Muscle layer of colon (tissue), 2 donors: ENCODE results near the gene FILIP1.
A peak's percentile ranks its signal among the peaks of the same experiment; 100 is the strongest.

Experiments
- H3K27ac ChIP-seq: one replicate; pipeline ENCODE4 v1.7.0; 2013; ENCODE audit warnings: low read depth, mild to moderate bottlenecking, low read length, moderate library complexity
- H3K27me3 ChIP-seq, 2 donors: one replicate each; pipeline ENCODE4 v1.7.0; 2013; ENCODE audit warnings: low read length in 2 of 2, mild to moderate bottlenecking in 2 of 2; ENCODE audit not compliant: insufficient read depth in 2 of 2, control insufficient read depth in 1 of 2
- H3K36me3 ChIP-seq: one replicate; pipeline ENCODE4 v1.7.0; 2013; ENCODE audit warnings: mild to moderate bottlenecking, low read length; ENCODE audit not compliant: insufficient read depth
- H3K4me1 ChIP-seq: one replicate; pipeline ENCODE4 v1.7.0; 2013; ENCODE audit warnings: mild to moderate bottlenecking, low read length; ENCODE audit not compliant: insufficient read depth
- H3K4me3 ChIP-seq, 2 donors: one replicate each; pipeline ENCODE4 v1.7.0; 2013; ENCODE audit warnings: low read length in 2 of 2, low read depth in 1 of 2, mild to moderate bottlenecking in 1 of 2, moderate library complexity in 1 of 2
- H3K9ac ChIP-seq: one replicate; pipeline ENCODE4 v1.7.0; 2013; ENCODE audit warnings: low read length
- H3K9me3 ChIP-seq: one replicate; pipeline ENCODE4 v1.7.0; 2013; ENCODE audit warnings: mild to moderate bottlenecking, low read length
- donor health status: abdominal sarcoma.
- donor health status: Adenocarcinoma of cecum.

The FILIP1 gene

GRCh38 chr6:75301088-75301487 is 192.5 kb downstream of the FILIP1 start:
- no peaks in the 10 kb centered on the region for H3K9me3 ChIP-seq

GRCh38 chr6:75300531-75300855 is 193.1 kb downstream of the FILIP1 start:
- H3K9me3 ChIP-seq = no peaks in the 10 kb centered on the region
- H3K27ac ChIP-seq = no peak overlapping the region
- peaks cover 37% of the 10 kb centered on the region for H3K4me1 ChIP-seq
- no peak overlapping the region for H3K9ac ChIP-seq
- H3K36me3 ChIP-seq = no peaks in the 10 kb centered on the region
- no peak overlapping the region for H3K4me3 ChIP-seq
- no peaks in the 10 kb centered on the region for H3K27me3 ChIP-seq

More at GRCh38 chr6:75301088-75301487, 192.5 kb downstream of the FILIP1 start:
- Histone ChIP-seq H3K36me3 (no peaks in the 10 kb centered on the region), H3K4me3 (no peak overlapping the region), H3K27me3 (no peaks in the 10 kb centered on the region), H3K9ac (no peak overlapping the region), H3K27ac (no peak overlapping the region), H3K4me1 (peaks cover 37% of the 10 kb centered on the region)

GRCh38 chr6:75299801-75300530 is 193.6 kb downstream of the FILIP1 start:
- Histone ChIP-seq H3K36me3 (no peaks in the 10 kb centered on the region), H3K9ac (no peak overlapping the region), H3K4me3 (no peak overlapping the region), H3K27ac (peak overlapping the region; percentile 15), H3K9me3 (no peaks in the 10 kb centered on the region), H3K4me1 (peaks cover 37% of the 10 kb centered on the region), H3K27me3 (no peaks in the 10 kb centered on the region)

GRCh38 chr6:75296811-75297779 is 196.5 kb downstream of the FILIP1 start:
- Histone ChIP-seq H3K27me3 (no peaks in the 10 kb centered on the region), H3K36me3 (no peaks in the 10 kb centered on the region), H3K4me3 (no peak overlapping the region), H3K9me3 (no peaks in the 10 kb centered on the region), H3K9ac (no peak overlapping the region), H3K27ac (no peak overlapping the region), H3K4me1 (peaks cover 29% of the 10 kb centered on the region)

- H3K4me3 ChIP-seq = no peak overlapping the region
- H3K27me3 ChIP-seq = no peaks in the 10 kb centered on the region
- H3K9me3 ChIP-seq = no peaks in the 10 kb centered on the region
- H3K4me1 ChIP-seq = no peaks in the 10 kb centered on the region
- no peaks in the 10 kb centered on the region for H3K36me3 ChIP-seq
- H3K27ac ChIP-seq = no peak overlapping the region
- H3K9ac ChIP-seq = no peak overlapping the region
These were observed 201.0 kb downstream of the FILIP1 start for GRCh38 chr6:75292555-75292954.

GRCh38 chr6:75291744-75292143 is 201.9 kb downstream of the FILIP1 start:
- H3K36me3 ChIP-seq = no peaks in the 10 kb centered on the region
- H3K4me1 ChIP-seq = no peaks in the 10 kb centered on the region
- H3K9me3 ChIP-seq = no peaks in the 10 kb centered on the region
- H3K27ac ChIP-seq = no peak overlapping the region
- H3K27me3 ChIP-seq = no peaks in the 10 kb centered on the region
- no peak overlapping the region for H3K9ac ChIP-seq
- H3K4me3 ChIP-seq = no peak overlapping the region

- Histone ChIP-seq H3K27ac (no peak overlapping the region), H3K4me3 (no peak overlapping the region), H3K36me3 (no peaks in the 10 kb centered on the region), H3K9me3 (no peaks in the 10 kb centered on the region), H3K9ac (no peak overlapping the region), H3K4me1 (no peaks in the 10 kb centered on the region), H3K27me3 (no peaks in the 10 kb centered on the region)
These were observed 202.3 kb downstream of the FILIP1 start for GRCh38 chr6:75291331-75291730.

GRCh38 chr6:75290136-75290945 is 203.3 kb downstream of the FILIP1 start:
- Histone ChIP-seq H3K4me1 (peaks cover 6% of the 10 kb centered on the region), H3K27ac (no peak overlapping the region)

GRCh38 chr6:75288023-75288422 is 205.6 kb downstream of the FILIP1 start:
- no peaks in the 10 kb centered on the region for H3K36me3 ChIP-seq
- no peak overlapping the region for H3K9ac ChIP-seq
- H3K27ac ChIP-seq = no peak overlapping the region
- no peak overlapping the region for H3K4me3 ChIP-seq
- no peaks in the 10 kb centered on the region for H3K9me3 ChIP-seq
- no peaks in the 10 kb centered on the region for H3K27me3 ChIP-seq
- peaks cover 6% of the 10 kb centered on the region for H3K4me1 ChIP-seq

More at GRCh38 chr6:75290136-75290945, 203.3 kb downstream of the FILIP1 start:
- no peak overlapping the region for H3K4me3 ChIP-seq
- H3K9me3 ChIP-seq = no peaks in the 10 kb centered on the region
- H3K9ac ChIP-seq = no peak overlapping the region
- no peaks in the 10 kb centered on the region for H3K36me3 ChIP-seq
- no peaks in the 10 kb centered on the region for H3K27me3 ChIP-seq

GRCh38 chr6:75287424-75287823 is 206.2 kb downstream of the FILIP1 start:
- Histone ChIP-seq H3K4me1 (peaks cover 9% of the 10 kb centered on the region), H3K36me3 (no peaks in the 10 kb centered on the region), H3K9ac (no peak overlapping the region), H3K27ac (no peak overlapping the region), H3K9me3 (no peaks in the 10 kb centered on the region), H3K27me3 (no peaks in the 10 kb centered on the region), H3K4me3 (no peak overlapping the region)

GRCh38 chr6:75286955-75287354 is 206.6 kb downstream of the FILIP1 start:
- H3K27me3 ChIP-seq = no peaks in the 10 kb centered on the region
- H3K27ac ChIP-seq = no peak overlapping the region
- H3K9ac ChIP-seq = no peak overlapping the region
- H3K4me1 ChIP-seq = peaks cover 12% of the 10 kb centered on the region
- H3K4me3 ChIP-seq = no peak overlapping the region
- H3K9me3 ChIP-seq = no peaks in the 10 kb centered on the region
- no peaks in the 10 kb centered on the region for H3K36me3 ChIP-seq
